Measurements from ENCODE around the gene CLDND1.

GRCh38 chr3:98497381-98497780 lies 25.3 kb downstream of the CLDND1 start, which contains the start of gene OR5K2:
- TF ChIP-seq CTCF (conservative IDR thresholded peaks at IDR 0.05; ENCODE audit: low read depth in 2 of 2), result no peak
- TF ChIP-seq EZH2phosphoT487 (IDR thresholded peaks at IDR 0.05; ENCODE audit: unreplicated experiment), result no peak
- no peak for TF ChIP-seq POLR2AphosphoS5 (IDR thresholded peaks at IDR 0.05; ENCODE audit: low read depth)
- TF ChIP-seq NANOG (IDR thresholded peaks at IDR 0.05; ENCODE audit: borderline replicate concordance), result no peak
- TF ChIP-seq REST (IDR thresholded peaks at IDR 0.05; ENCODE audit: unreplicated experiment), result no peak
- TF ChIP-seq CREB1 (CRISPR knock-in tag; IDR thresholded peaks at IDR 0.05; ENCODE audit: low read depth), result no peak
- no peak for TF ChIP-seq JUNB (IDR thresholded peaks at IDR 0.05; ENCODE audit: unreplicated experiment)
- TF ChIP-seq EZH2 (IDR thresholded peaks at IDR 0.05; ENCODE audit: low read depth, unreplicated experiment), result no peak
- no peak for TF ChIP-seq ETS1 (IDR thresholded peaks at IDR 0.05)
- TF ChIP-seq ZNF114 (CRISPR knock-in tag; IDR thresholded peaks at IDR 0.05), result no peak
- TF ChIP-seq ZNF462 (CRISPR knock-in tag; IDR thresholded peaks at IDR 0.05), result no peak

All from GM23338 (cell line).